Activated effector memory CD4-positive, alpha-beta T cell treated with Interleukin-2 at 50 U/mL for 16 hours (primary cell): ENCODE measurements around the gene KCNC2.

Experiments
- DNase-seq: peaks from one replicate; pipeline ENCODE4 v3.0.0-alpha.2; 2020

Gene KCNC2

DNA sequence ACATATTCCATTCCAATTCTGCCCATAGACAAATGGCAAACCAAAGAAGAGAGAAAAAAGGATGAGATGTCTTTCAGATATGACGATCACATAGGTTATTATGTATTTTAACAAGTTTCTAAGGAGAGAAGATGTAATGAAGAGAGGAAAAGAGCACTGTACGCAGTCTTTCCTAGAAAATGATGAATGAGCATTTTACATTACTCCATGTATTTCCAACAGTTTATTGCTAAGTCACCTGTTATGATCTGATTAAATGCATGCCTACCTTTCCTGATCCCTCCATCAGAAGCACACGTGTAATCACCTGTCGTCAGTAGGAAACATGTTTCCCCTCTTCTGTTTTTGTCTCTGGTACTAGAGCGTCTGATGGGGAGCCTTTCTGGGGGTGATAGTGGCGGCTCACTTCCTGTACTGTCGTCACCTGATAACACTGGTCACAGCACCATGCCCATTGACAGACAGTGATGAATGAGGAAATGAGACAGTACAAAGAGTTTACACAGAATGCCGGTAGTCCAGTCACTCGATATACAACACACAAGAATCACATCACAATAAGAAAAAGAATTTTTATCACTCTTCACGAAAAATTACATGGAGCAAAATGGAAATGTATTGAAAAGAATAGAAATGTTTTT lies 161.6 kb downstream of the KCNC2 start:
- DNase-seq, result no peak

- no peak for DNase-seq
Observed at GRCh38 chr12:75042125-75042524, 167.5 kb downstream of the KCNC2 start.

- DNase-seq, result no peak
Observed at GRCh38 chr12:75041472-75041871, 168.2 kb downstream of the KCNC2 start.

DNA sequence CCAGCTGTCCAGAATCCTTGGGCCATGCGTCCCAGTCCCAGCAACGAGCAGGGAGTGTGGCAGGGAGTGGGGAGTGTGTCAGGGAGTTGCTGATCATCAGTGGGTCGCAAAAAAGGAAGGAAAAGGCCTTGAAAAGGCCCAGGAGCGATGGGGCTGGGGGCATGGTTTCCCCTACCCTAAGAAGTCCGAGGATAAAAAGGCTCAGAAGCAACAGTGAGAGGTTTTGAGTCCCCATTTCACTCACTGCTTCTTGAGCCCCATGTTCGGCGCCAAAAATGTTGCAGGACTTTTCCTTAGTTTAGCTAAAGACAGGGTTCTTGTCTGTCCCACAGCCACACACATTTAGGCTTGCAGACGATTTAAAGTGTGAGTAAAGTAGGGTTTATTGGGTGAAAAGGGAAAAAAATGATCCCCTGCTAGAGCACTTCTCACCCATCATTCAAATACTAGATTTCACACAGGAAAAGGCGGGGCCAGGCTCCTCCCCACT lies 189.5 kb downstream of the KCNC2 start:
- no peak for DNase-seq

DNA sequence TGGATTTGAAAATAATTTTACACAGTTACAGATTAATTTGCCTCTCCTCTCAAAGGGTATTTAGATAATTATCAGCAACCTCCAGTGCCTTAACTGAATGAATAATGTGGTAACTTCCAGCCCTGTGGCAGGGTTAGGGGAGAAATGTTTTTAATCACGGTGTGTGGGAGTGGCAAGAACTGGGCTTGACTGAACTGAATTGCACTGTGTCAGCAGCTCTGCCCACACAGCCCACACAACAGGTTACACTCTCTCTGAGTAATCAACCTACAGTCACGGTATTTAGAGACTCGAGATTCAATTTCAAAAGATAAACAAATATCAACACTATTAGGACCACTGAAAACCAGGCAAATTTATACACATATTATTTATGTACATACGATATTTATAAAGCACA lies 198.5 kb downstream of the KCNC2 start:
- DNase-seq, result no peak

GRCh38 chr12:75007133-75007532 lies 202.5 kb downstream of the KCNC2 start:
- no peak for DNase-seq

DNA sequence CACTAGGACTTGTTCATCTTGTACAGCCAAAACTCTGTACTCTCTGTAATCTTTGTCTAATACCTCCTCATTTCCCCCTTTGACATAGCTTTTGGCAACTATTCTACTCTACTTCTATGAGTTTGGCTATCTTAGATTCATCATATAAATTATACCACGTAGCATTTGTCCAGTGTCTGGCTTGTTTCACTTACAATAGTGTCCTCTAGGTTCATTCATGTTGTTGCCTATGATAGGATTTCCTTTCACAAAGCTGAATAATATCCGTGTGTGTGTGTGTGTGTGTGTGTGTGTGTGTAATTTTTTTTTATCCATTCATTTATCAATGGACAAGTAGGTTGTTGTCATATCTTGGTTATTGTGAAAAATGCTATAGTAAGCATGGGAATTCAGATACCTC lies 209.5 kb downstream of the KCNC2 start:
- DNase-seq, result no peak

- DNase-seq, result no peak
Observed at GRCh38 chr12:74999474-74999873, 210.2 kb downstream of the KCNC2 start.
